HG02981 (cell line): ENCODE measurements around the gene ARHGAP15.

ENCODE experiments used
- ATAC-seq: cut with Tn5 transposase; IDR thresholded peaks from one replicate; pipeline ENCODE4 v1.9.1; 2021; ENCODE audit warnings: mild to moderate bottlenecking, moderate library complexity; ENCODE audit not compliant: unreplicated experiment

ARHGAP15 gene

DNA sequence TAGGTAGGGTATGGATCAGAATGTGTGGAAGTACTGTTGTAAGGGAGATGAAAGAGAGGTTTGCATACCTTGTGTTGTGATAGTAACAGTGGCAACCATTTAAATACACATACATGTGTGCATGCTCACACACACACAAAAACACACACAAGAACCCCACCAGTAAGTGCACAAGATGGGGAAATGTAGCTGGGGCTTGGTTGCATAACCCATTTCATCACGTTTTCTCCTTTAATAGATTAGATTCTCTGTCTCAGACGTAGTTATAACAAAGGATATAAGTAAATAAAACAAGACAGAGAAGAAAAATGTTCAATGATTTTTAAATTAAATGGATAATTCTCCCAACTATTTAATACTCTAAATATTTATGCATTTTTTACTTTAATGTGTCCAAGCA lies 13.4 kb downstream of the ARHGAP15 start:
- no peak for ATAC-seq

DNA sequence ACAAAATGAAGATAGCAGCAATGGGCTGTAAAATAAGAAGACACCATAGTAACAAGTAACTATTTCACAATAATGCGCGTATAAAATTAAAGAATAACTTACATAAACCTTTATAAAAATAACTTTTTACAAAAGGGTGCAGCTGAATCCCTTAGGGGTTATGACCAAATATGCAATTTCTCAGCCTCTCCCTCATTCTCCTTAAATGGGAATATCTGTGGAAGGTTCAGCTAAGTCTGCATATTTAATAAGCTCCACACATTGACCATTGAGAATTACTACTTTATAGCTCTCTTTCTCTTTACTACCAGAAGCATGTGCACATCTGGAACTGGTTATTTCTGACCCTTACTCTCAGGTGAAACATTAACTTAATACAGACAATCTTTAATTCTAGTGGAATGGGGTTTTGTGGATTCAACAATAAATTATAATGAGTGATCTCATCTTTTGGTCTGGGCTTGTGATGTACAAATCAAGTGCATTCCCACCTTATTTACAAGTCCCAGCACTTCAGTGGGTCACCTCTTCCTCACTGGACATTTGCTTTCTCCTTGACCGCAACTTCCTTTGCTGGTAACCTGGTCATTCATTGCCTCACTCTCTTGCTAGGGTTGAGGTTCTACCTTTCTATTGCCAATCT lies 15.7 kb downstream of the ARHGAP15 start:
- no peak for ATAC-seq

DNA sequence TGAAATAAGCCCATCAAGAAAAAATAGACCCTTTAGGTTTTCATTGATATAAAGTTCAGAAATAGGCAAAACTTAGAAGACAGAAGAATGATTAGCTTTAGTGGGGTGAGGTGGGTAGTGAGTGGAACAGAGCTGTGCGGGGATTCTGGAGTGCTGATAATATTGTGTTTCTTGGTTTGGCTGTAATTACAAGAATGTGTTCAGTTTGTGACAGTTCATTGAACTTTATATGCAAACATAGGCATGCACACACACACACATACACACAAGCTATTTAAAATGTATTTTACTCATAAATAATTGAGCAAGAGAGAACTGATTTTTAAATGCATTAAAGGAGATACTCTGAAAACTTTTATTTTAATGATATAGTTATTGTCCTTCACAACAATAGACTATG lies 17.1 kb downstream of the ARHGAP15 start:
- no peak for ATAC-seq

DNA sequence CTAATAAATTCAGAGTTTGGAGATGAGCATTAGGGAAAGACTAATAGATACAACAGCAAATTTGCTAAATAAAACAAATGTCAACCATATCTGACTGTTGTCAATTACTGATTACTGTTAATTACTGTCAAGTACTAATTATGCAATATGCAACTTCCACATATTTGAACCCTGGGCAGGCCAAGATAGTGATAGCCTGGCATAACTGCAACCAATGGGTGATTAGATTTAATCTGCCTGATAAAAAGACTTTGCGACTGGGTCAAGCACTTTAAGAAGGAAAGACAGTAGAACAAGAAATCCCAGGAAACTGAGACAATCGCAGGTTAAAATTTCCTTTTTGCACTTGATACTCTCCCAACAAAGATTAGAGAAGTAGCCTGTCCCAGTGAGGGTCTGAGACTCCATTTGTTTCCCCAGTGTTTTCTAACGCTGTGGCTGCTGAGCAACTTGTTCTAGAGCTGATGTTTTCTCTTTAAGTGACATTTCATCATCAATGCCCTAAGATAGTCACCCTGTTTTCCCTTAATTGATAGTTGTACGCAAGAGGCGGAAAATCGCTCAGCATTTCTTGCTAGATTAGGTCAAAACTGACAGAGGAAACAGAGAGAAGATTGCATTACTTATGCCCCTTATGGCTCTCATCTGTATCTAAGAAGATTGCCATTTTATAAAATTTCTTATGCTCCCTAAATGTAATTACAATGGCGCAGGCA lies 17.8 kb downstream of the ARHGAP15 start:
- no peak for ATAC-seq

DNA sequence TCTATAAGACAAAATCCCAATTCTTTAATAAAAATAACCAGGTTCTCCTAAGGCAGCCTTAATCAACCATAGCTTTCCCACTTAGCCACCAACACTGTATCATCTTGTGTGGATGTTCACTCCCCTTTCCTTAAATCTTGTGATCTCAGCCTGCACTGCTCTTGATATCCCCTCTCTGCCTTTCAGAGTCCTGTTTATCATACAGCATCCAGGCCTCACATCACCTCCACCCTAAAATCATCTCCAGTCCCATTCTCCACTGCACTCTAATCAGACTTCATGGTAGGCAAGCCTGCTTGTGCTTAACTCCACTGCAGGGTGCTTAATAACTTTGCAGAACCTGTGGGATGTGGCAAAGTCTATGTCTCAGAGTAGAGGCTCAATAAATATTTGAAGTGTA lies 18.8 kb downstream of the ARHGAP15 start:
- ATAC-seq = no peak

DNA sequence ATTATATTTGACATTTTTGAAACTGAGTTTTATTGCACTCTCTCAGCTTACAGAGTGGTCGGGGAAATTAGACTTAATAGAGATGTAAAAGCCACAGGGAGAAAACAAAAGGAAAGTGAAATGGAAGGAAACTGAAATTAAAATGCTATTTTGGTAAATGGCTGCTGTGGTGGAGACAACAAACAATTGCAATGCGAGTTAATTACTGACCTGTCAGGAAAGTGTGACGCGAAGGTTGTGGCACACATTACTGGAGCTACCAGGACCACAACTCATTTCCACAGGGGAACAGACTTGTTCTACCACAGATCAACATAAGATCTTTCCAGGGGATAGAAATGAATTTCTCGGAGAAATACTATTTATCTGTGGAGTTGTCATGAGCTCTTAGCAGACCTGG lies 19.5 kb downstream of the ARHGAP15 start:
- peak; percentile 80 for ATAC-seq

DNA sequence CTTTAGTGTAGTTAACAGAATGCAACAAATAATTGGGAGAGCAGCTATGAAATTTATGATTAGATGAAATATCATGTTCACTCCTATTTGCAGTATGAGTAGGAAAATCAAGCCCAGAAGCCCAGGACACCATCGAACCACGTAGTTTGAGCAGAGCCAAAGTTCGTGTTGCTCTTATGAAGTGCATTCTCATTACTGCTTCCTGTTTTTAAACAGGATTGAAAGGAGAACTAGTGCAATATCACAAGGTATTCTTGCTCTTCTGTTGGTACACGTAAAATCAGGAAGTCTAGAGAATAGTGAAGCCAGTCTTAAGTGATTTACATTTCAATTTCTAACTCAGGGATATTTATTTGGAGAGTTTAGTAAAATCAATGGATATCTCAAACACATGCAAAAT lies 21.1 kb downstream of the ARHGAP15 start:
- ATAC-seq = no peak

DNA sequence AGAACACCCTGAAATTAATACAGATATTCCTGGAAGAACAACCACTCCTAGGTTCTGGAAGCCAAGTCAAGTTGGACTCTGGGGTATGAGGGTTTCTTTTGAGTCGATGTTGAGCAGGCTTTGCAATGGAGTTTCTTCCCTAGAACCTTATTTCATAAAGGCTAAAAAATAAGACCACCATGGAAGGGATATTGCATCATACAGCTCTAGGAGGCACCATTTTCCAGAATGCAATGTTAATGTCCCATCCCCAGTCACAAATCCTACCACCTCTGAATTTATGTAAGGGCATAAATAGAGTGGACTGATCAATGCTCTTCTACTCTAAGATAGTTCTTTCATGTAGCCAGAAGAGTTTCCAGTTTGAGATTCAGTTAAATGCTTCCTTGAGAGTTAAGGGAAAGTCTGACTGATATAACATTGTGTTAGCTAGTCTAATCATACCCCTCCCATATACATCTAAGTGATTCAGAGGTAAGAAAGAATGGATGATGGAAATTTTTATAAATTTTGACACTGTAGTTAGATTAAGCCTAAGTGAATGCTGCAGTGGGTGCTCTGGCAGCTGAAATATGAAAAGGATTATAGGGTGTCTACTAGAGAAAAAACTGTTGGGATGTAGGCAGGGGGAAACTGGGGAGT lies 22.0 kb downstream of the ARHGAP15 start:
- ATAC-seq = no peak

DNA sequence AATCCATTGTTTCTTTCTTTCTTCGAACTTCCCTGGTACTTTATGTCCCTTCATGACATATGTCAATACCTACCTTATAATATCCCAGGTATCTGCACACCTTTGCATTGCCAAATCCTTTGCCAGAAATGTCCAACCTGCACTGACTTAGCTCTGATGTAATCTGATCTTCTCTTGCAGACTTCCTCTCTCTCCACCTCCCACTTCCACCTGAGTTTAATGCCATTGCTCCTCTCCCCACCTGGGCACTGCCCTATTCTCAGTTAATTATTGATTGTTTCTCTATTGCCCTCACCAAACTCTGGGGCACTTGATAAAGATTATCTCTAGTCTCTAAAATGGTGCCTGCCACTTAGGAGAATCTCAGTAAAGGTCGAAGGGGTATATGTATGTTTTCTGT lies 23.0 kb downstream of the ARHGAP15 start:
- ATAC-seq = no peak

DNA sequence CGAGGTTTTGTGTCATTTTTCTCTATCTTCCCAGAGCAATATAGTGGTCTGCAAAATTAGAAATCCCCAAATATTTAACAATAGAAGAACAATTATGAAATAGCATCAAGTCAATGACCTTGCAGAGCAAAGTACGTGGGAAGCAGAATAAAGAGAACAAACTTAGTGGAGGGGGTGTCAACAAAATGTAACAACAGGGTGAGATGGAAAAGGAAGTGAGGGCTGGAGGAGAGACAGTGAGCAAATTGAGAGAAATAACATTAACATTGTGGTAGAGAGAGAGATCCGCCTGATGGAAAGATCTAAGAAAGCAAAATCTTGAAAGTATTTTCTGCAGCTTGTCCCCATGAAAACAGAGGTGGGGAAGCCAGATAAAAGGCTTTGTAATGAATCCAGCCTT lies 23.4 kb downstream of the ARHGAP15 start:
- no peak for ATAC-seq

DNA sequence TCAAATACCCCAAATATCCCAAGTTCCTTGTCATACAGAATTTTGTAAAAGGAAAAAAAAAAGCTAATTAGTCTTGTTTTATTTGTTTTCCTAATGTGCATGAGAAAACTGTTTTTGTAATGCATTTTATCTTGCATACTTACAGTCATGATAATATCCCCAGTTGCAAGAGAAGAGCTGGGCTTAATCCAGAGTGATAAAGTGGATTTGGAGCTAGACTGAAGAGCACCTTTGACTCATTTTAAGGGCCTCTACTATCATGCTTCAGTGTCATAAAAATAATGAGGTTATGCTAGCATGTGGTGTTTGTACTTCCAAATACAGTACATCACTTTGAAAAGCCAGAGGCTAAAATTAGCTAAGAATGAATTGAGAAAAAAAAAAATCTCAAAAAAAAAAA lies 26.4 kb downstream of the ARHGAP15 start:
- ATAC-seq = no peak

DNA sequence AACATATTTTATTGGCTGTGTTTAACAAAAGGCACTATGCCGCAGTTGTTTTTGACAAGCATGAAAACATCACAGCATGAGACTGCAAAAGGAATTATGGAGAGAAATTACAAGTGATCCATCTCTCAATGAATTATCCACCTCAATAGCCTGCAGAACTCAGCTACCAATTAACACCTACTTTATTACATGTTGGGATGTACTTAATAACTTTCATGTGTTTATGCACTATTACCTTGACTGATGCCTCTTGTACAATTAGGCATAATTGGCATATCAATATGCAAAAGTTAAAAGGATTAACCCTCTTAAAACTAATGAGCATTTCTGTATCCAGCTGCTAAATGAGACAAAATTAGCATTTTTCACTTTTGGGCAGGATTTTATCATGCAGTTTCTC lies 27.8 kb downstream of the ARHGAP15 start:
- ATAC-seq = no peak

DNA sequence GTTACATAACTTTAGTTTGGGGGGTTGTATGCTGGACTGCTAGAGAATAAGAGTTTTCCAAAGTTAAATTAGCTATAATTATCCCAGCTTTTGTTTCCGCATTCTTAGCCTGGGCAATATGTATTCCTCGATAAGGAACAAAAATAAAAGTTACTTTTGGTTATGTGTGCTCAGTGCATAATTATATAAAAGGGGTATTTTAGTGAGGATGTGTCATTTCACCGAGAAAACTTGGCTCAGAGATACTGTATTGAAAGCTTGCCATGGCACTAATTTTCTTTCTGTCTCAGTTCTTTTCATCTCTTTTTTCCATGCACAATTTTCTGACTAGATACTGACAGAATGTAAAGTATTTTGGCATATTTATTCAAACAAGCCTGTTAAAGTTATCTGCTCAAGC lies 28.2 kb downstream of the ARHGAP15 start:
- no peak for ATAC-seq

DNA sequence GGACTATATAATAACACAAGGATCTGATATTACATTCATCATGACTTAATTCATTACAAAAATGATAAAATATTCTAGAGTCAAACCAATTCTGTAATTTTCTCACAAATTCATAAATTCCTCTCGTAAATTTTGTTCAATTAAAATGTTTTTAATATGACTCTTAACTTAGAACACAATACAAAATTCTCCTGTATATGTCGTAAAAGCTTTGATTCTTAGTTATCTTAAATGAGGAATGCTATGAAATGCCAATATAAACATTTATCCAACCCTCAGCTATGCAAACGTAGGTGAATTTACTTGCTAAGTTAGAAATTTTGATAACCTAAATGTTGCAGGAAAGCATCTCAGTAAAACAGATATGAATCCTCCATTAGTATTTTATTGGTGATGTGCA lies 28.9 kb downstream of the ARHGAP15 start:
- no peak for ATAC-seq

DNA sequence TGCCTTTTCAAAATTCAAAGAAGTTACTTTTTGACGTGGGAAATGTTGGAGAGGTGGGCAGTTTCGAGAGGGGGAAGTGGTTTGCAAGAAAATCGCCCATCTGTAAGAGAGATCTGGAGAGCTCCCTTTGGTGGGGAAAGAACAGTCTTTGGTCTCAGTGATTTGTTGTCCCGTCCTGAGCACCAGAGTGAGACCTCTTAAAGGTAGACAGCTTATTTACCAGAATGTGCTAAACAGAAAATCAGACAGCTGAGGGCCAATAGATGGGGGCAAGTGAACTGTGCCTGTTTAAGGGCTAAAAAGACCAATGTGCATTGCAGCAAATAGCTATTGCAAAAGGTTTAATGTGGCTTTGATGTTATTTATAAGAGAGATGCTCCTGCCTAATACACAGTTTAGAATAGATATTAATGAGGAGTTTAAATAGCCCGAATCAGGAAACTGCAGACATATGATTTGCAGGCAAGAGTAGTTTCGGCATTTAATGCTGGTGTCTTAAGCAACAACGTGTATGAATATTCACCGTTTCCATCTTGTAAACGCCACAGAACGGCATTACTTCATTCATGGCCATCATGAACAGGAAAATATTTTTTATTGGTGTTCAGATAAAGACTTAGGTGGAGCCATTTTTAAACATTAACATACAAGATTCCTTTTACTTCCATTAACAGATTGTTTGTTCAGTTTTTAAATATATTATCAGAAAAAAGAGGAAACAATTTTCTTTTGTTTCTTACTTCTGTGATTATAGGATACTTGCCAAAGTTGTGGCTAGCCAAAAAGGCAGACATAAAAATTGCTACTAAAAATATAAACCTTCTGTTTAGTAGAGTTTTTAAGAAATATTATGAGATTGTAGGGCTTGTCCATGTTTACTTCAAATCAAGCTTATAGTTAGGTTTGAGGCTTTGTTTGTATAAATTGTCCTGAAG lies 29.6 kb downstream of the ARHGAP15 start:
- no peak for ATAC-seq

DNA sequence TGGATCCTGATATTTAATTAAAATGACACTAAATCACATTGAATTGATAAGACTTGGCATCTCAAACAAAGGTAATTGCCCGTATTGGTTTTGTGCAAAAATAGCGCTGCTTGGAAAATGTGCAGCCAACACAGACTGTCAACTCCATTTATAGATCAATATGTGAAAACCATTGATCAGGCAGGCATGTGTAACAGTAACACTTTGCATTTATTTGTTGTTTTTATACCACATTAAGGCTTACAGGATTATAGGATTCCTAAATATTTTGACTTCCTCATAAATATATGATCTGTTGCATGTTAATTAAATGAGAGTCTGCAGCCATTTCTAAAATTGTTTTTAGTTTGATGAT lies 30.2 kb downstream of the ARHGAP15 start:
- ATAC-seq = no peak

DNA sequence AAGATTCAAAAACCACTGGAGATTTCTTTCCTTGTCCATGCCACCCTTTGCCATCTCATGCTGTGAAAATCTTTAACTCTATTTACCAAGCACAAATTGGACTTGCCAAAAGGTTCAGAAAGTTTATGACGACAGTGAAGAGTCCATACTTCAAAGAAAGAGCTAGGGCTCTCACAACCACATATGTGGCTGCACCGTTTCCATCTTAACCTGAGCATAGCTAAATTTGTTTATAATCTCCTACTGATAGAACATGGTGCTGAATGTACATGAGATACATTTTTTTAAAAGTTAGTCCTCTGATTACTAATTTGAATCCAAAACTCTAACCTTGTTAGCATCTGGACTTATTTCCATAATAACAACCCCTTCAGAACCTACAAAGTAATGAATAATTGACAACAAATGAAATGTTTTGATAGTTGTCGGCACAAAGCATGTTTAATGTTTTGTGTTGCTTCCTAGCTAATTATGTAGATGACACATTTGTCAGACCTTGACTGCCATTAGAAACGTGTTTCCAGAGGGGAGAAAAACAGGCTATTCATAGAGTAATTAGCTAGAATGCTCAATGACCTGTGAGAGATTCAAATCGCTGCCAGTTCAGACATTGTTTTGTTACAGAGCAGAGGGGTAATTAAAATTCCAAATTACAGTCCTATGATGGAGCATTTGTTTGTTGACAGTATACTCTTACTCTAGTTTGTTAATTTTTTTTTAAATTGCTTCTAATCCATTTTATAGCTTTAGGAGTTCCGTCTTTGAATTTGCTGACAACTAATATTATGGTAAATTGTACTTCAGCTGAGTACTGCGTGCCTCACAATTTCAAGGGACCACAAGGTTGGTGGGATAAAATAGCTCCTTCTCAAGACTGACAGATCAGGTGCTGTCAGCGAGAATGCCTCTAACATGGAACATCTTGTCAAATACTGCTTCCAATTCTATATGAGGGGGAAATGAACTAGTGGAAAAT lies 31.8 kb downstream of the ARHGAP15 start:
- ATAC-seq = no peak

DNA sequence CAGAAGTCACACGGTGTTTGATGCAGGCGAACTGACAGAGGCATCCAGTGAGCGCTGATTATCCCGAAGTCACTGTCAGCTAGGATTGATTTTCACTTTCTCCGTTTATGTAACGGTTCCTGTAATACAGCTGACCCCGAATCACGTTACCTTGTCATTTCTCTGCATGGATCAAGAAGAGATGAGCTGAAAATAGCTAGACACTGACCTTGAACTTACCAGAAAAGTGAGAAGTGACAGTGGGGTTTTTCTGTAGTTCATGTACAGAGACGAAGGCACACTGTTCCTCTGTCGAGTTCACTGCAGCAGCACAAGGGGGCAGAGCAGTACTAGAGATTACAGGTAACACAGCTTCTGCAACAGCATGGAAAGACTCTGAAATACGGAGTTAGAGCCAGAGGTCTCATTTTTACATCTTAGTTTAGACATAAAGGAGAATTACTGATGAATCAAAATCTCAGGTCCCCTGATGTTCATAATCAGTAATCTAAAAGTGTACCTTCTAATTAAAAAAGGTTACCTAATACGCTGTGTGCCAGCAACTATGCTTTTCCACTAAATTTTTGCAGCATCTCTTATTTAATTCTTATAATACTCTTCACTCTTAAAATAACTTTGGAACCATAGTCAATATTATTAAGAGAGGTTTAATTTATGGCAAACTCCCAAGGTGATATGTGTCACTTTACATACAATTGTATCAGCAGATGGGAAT lies 33.1 kb downstream of the ARHGAP15 start:
- ATAC-seq = peak; percentile 80

DNA sequence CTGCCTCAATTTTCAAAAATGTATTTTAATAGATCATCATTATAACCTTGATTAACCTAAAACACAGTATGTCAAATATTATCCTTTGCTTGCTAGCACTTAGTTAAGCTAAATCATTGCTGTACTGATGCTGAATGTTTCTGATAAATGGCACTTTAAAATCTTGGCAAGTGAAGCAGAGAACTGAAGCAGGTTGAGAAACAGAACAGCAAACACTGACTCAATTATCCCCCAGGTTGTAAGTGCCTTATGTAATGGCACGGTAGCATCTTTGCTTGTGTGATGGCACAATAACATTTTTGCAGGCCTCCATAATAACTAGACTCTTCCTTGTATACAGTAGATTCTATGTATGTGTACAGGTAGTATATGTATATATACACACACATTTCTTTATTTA lies 33.8 kb downstream of the ARHGAP15 start:
- no peak for ATAC-seq

DNA sequence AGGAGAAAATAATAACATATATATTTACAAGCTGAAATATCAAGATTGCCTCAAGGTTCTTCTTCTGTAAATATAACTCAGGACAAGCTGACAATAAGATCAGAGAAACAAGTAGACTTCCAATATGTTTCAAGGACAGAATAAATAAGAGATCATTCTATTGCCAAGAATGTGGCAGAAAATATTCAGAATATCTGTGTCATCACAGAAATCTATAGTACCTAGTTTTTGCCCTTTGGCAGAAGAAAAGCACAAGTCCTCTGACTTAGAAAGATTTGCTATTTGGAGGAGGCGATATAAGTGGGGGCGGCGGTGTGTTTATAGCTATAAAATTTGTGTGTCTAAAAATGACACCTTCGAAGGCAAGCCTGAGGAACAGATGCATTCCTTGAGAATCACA lies 34.3 kb downstream of the ARHGAP15 start:
- ATAC-seq = no peak
